Esophagus squamous epithelium (tissue), 4 donors: Measurements from ENCODE around the gene MBNL1.

ENCODE experiments used
- CTCF ChIP-seq, 6 experiments: fragments of 450-650 bp in 4 of 6; fragments of 200-600 bp in 2 of 6; sonication (generic) in 2 of 6; IDR thresholded peaks; one replicate each; pipeline ENCODE4 v1.5.1; 2016 to 2019; ENCODE audit warnings: antibody characterized with exemption in 6 of 6, mild to moderate bottlenecking in 4 of 6, moderate library complexity in 4 of 6
- POLR2A ChIP-seq, 4 donors: fragments of 450-650 bp; IDR thresholded peaks; one replicate each; pipeline ENCODE4 v1.6.1; 2017; ENCODE audit warnings: antibody characterized with exemption in 4 of 4, mild to moderate bottlenecking in 4 of 4, moderate library complexity in 3 of 4

DNA sequence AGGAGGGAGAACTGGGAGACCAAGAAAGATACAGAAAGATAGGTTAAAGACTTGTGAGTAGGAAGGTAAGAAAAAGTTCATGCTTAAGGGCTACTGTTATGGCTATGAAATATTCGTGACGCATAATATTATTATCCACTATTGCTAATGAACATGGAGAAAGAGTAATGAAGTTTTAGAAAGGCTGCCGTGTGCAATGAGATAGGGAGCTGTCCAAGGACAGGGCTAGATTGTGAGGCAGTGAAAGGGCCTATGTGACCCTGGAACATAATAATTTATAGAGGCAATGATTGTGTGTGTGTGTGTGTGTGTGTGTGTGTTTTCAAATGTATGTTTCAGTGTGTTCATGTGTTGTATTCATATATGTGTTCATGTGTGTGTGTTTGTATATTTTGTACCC lies 27.7 kb downstream of the MBNL1 start:
- TF ChIP-seq POLR2A (IDR thresholded peaks at IDR 0.05) (no peak), CTCF (IDR thresholded peaks at IDR 0.05) (no peak)
